HCT116 (cell line): ENCODE results near the gene TTC23L. TPM values are rescaled to one million over a fixed set of nuclear protein-coding genes. Genes with fewer than 3 reads are reported as not detected.

Experiments
- ATAC-seq: fragments of 200-7000 bp; cut with Tn5 transposase; 2 replicates; pipeline ENCODE4 v1.9.1; 2020; ENCODE audit warnings: mild to moderate bottlenecking, moderate library complexity
- BruUV-seq: library from RNA; stranded (reverse); fragments of 400-500 nt; replicated peaks from 2 replicates; lab custom pipeline; 2021; lab: Mats Ljungman, UMichigan
- CTCF ChIA-PET: fragments of 300-600 bp; sonication (Branson Sonifier 250); formaldehyde crosslinking; loops from one replicate; lab custom pipeline; 2021; ENCODE audit warnings: antibody characterized with exemption; lab: Charles Lee
- POLR2A ChIA-PET: fragments of 300-600, 350-600 bp; sonication (Branson Sonifier 250); formaldehyde crosslinking; loops from one replicate; lab custom pipeline; 2021; ENCODE audit warnings: antibody characterized with exemption; lab: Charles Lee
- RAD21 ChIA-PET, 2 experiments: fragments of 300-600 bp; sonication (Branson Sonifier 250); formaldehyde crosslinking; loops; one replicate each; lab custom pipeline; 2023; ENCODE audit warnings: low total read pairs in 2 of 2; ENCODE audit not compliant: uncharacterized antibody in 2 of 2, unreplicated experiment in 2 of 2, low non-redundant PET in 1 of 2; lab: Charles Lee
- DNase-seq: peaks from one replicate; pipeline ENCODE4 v3.0.0-alpha.2; 2010; ENCODE audit warnings: low read depth, low spot score
- H2AFZ ChIP-seq: fragments of 200-600 bp; shearing (Covaris generic), sonication (generic); 2 replicates; pipeline ENCODE4 v1.6.1; 2017; ENCODE audit warnings: low read depth, mixed run types, mixed read lengths, antibody characterized with exemption, low read length; ENCODE audit not compliant: poor library complexity, severe bottlenecking
- H3K27ac ChIP-seq: 2 replicates; pipeline ENCODE4 v1.5.1; 2012; ENCODE audit warnings: low read depth, low read length
- H3K27me3 ChIP-seq: fragments of 200-600 bp; sonication (generic); 2 replicates; pipeline ENCODE4 v1.6.1; 2016; ENCODE audit warnings: mixed run types, low read length, mixed read lengths; ENCODE audit not compliant: insufficient read depth
- H3K36me3 ChIP-seq, 2 experiments: fragments of 200-500 bp in 1 of 2; fragments of 200-600 bp in 1 of 2; sonication (Bioruptor generic) in 1 of 2; sonication (generic) in 1 of 2; 2 replicates each; pipeline versions ENCODE4 v1.5.1 to v1.6.1; 2014 to 2016; ENCODE audit warnings: low read length in 2 of 2, inconsistent platforms in 1 of 2, mixed read lengths in 1 of 2, mixed run types in 1 of 2; ENCODE audit not compliant: insufficient read depth in 2 of 2, control insufficient read depth in 1 of 2
- H3K4me1 ChIP-seq, 2 experiments: fragments of 200-600 bp in 1 of 2; sonication (generic) in 1 of 2; 2 replicates each; pipeline versions ENCODE4 v1.5.1 to v1.6.1; 2012 to 2017; ENCODE audit warnings: low read length in 2 of 2, inconsistent platforms in 1 of 2, mild to moderate bottlenecking in 1 of 2, mixed read lengths in 1 of 2, mixed run types in 1 of 2, moderate library complexity in 1 of 2; ENCODE audit not compliant: insufficient read depth in 2 of 2, control insufficient read depth in 1 of 2
- H3K4me2 ChIP-seq: fragments of 200-600 bp; sonication (generic); 2 replicates; pipeline ENCODE4 v1.6.1; 2017; ENCODE audit warnings: mixed run types, low read length, mixed read lengths
- H3K4me3 ChIP-seq, 2 experiments: fragments of 200-600 bp in 1 of 2; sonication (generic) in 1 of 2; replicated peaks in 1 of 2; 2 replicates each; pipeline ENCODE4 v1.5.1; 2011 to 2016; ENCODE audit warnings: low read length in 2 of 2, control low read depth in 1 of 2, low read depth in 1 of 2, mild to moderate bottlenecking in 1 of 2, mixed read lengths in 1 of 2, mixed run types in 1 of 2
- H3K79me2 ChIP-seq: fragments of 200-600 bp; sonication (generic); 2 replicates; pipeline ENCODE4 v1.6.1; 2017; ENCODE audit warnings: mild to moderate bottlenecking, mixed run types, low read length, moderate library complexity, mixed read lengths; ENCODE audit not compliant: insufficient read depth
- H3K9ac ChIP-seq: fragments of 200-600 bp; sonication (generic); 2 replicates; pipeline ENCODE4 v1.6.1; 2016; ENCODE audit warnings: low read length, mixed read lengths
- H3K9me2 ChIP-seq: fragments of 200-600 bp; sonication (generic), shearing (Covaris generic); 2 replicates; pipeline ENCODE4 v1.6.1; 2017; ENCODE audit warnings: mixed run types, mild to moderate bottlenecking, moderate library complexity; ENCODE audit not compliant: insufficient read depth
- H3K9me3 ChIP-seq, 2 experiments: fragments of 200-500 bp in 1 of 2; fragments of 200-600 bp in 1 of 2; sonication (Bioruptor generic) in 1 of 2; sonication (generic) in 1 of 2; 2 replicates each; pipeline ENCODE4 v1.6.1; 2014 to 2017; ENCODE audit warnings: low read length in 2 of 2, mixed read lengths in 2 of 2, inconsistent platforms in 1 of 2, low read depth in 1 of 2, mild to moderate bottlenecking in 1 of 2, mixed run types in 1 of 2, moderate library complexity in 1 of 2; ENCODE audit not compliant: control insufficient read depth in 1 of 2, insufficient read depth in 1 of 2
- H4K20me1 ChIP-seq: fragments of 200-600 bp; sonication (generic), shearing (Covaris generic); 2 replicates; pipeline ENCODE4 v1.6.1; 2017; ENCODE audit warnings: mixed run types, mild to moderate bottlenecking, moderate library complexity; ENCODE audit not compliant: insufficient read depth
- CBX3 ChIP-seq: IDR thresholded peaks from 2 replicates; pipeline ENCODE4 v1.6.1; 2012; ENCODE audit warnings: low read depth
- ELF1 ChIP-seq: IDR thresholded peaks from 2 replicates; pipeline ENCODE4 v1.6.1; 2012; ENCODE audit warnings: low read depth, borderline replicate concordance
- EZH2 ChIP-seq: fragments of 200-600 bp; sonication (generic); IDR thresholded peaks from 2 replicates; pipeline ENCODE4 v1.6.1; 2017; ENCODE audit warnings: antibody characterized with exemption, mixed run types
- EZH2phosphoT487 ChIP-seq: fragments of 200-600 bp; IDR thresholded peaks from 2 replicates; pipeline ENCODE4 v1.6.1; 2018; ENCODE audit warnings: antibody characterized with exemption, borderline replicate concordance
- JUND ChIP-seq: IDR thresholded peaks from 2 replicates; pipeline ENCODE4 v1.6.1; 2012
- POLR2A ChIP-seq: IDR thresholded peaks from 2 replicates; pipeline ENCODE4 v1.7.0; 2011; ENCODE audit warnings: borderline replicate concordance; ENCODE audit not compliant: insufficient read depth, insufficient read length; ENCODE audit errors: extremely low read depth
- POLR2AphosphoS5 ChIP-seq: IDR thresholded peaks from 2 replicates; pipeline ENCODE4 v1.6.1; 2011; ENCODE audit warnings: mild to moderate bottlenecking, low read depth, low read length, moderate library complexity
- RAD21 ChIP-seq: IDR thresholded peaks from 2 replicates; pipeline ENCODE4 v1.6.1; 2012; ENCODE audit warnings: low read depth, mild to moderate bottlenecking
- REST ChIP-seq: IDR thresholded peaks from 2 replicates; pipeline ENCODE4 v1.6.1; 2012; ENCODE audit warnings: low read depth
- SRF ChIP-seq: IDR thresholded peaks from 2 replicates; pipeline ENCODE4 v1.6.1; 2012; ENCODE audit warnings: low read depth
- TCF7L2 ChIP-seq: IDR thresholded peaks from 2 replicates; pipeline ENCODE4 v1.7.0; 2011; ENCODE audit warnings: borderline replicate concordance, inconsistent platforms; ENCODE audit not compliant: insufficient read depth, insufficient read length; ENCODE audit errors: extremely low read depth
- YY1 ChIP-seq: IDR thresholded peaks from 2 replicates; pipeline ENCODE4 v1.6.1; 2011; ENCODE audit warnings: low read length, low read depth, moderate library complexity, mild to moderate bottlenecking; ENCODE audit not compliant: insufficient replicate concordance; ENCODE audit errors: extremely low read depth
- ZNF274 ChIP-seq: fragments of 200-500 bp; sonication (Bioruptor generic); IDR thresholded peaks from 2 replicates; pipeline ENCODE4 v1.6.1; 2014; ENCODE audit warnings: mild to moderate bottlenecking, low read depth, low read length, inconsistent platforms
- intact Hi-C: fragments of 100-400 bp; cut with micrococcal nuclease; formaldehyde crosslinking; loops from 2 replicates; pipeline ENCODE4 v1.10.0; 2022
- total RNA-seq: library from RNA; stranded (reverse); gene quantifications from one replicate; pipeline ENCODE4 v1.2.1, GENCODE V29; 2021; ENCODE audit not compliant: unreplicated experiment
- TF ChIP-seq, protein P1 (sequence below): IDR thresholded peaks from 2 replicates; pipeline ENCODE4 v1.6.1; 2012

TTC23L gene
- total RNA-seq, 1 experiment from 2014 or later: 1.0 TPM

DNA sequence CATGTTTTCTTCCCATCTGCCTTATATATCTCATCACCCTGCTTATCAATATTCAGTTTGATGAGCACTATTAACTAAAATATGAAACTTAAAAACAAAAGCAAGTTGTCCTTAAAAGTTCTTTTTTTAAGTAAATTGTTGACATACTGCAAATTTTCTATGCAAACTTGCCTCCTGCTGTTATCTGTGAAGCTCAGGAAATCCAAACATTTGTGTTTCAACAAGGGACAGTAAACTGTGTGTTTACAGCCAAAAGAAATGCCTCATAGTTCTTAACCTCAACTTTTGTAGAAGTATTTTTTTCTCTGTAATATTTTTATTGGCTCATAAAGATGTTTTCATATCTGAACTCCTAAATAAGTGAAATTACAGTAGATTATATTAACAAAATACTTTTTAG, 7.7 kb upstream of the TTC23L start:
- H3K27me3 ChIP-seq: no peaks in the 10 kb centered on the region
- no peak for DNase-seq
- RAD21 ChIA-PET: no interaction called here

DNA sequence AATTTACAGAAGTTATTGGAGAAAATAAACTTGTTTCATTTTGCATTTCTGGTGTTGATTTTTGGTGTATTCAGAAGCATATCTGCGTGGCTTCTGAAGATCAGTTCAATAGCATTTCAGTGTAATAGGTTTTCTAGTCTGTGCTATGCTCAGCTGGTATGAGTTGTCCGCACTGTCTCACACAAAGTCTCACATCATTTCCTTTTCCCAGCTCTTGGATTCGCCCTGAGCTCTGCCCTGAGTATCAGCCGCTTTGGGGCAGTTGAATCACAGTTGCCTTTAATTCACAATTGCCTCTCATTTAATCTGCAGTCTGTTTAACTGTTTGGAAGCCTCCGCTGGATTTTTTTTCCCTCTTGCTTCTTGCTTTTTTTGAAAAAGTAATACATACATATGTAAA, 6.4 kb upstream of the TTC23L start:
- CTCF ChIA-PET: no interaction called here
- POLR2A ChIA-PET: no interaction called here
- Histone ChIP-seq H3K27ac (no peak overlapping the region), H3K4me2 (no peak overlapping the region), H3K79me2 (no peaks in the 10 kb centered on the region), H3K36me3 (peaks cover under 1 to 2% of the 10 kb centered on the region in 2 experiments; a peak in 3 of 4 replicates), H3K9me2 (no peaks in the 10 kb centered on the region), H3K9me3 (no peaks in the 10 kb centered on the region), H3K4me3 (no peak overlapping the region), H3K9ac (no peak overlapping the region), H2AFZ (no peak overlapping the region), H3K27me3 (no peaks in the 10 kb centered on the region), H4K20me1 (no peaks in the 10 kb centered on the region), H3K4me1 (no peaks in the 10 kb centered on the region)
- intact Hi-C loops: no loop called here
- no TSS peak for BruUV-seq
- ATAC-seq: no peak
- DNase-seq: no peak
- RAD21 ChIA-PET: interaction anchor here in 1 of 2 experiments (0.6 kb wide), 1 partner anchor 221 kb away, joined by 3 read pairs; no protein-coding TSS in a partner anchor
- TF ChIP-seq REST: no peak
- TF ChIP-seq JUND: no peak
- TF ChIP-seq, protein P1, sequence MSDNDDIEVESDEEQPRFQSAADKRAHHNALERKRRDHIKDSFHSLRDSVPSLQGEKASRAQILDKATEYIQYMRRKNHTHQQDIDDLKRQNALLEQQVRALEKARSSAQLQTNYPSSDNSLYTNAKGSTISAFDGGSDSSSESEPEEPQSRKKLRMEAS: no peak
- TF ChIP-seq SRF: no peak
- TF ChIP-seq RAD21: no peak
- TF ChIP-seq POLR2A: no peak
- TF ChIP-seq ELF1: no peak
- no peak for TF ChIP-seq TCF7L2
- TF ChIP-seq CBX3: no peak
- no peak for TF ChIP-seq EZH2
- no peak for TF ChIP-seq ZNF274
- TF ChIP-seq YY1: no peak

More for the DNA sequence above, 7.7 kb upstream of the TTC23L start:
- Histone ChIP-seq H2AFZ (no peak overlapping the region), H3K4me3 (no peak overlapping the region), H3K9ac (no peak overlapping the region), H3K4me1 (no peaks in the 10 kb centered on the region), H3K9me2 (no peaks in the 10 kb centered on the region), H4K20me1 (no peaks in the 10 kb centered on the region), H3K36me3 (peaks cover 7 to 13% of the 10 kb centered on the region in 2 experiments; a peak in 3 of 4 replicates), H3K4me2 (no peak overlapping the region), H3K9me3 (no peaks in the 10 kb centered on the region), H3K79me2 (no peaks in the 10 kb centered on the region), H3K27ac (no peak overlapping the region)
- no peak for ATAC-seq
- CTCF ChIA-PET: no interaction called here
- no TSS peak for BruUV-seq
- POLR2A ChIA-PET: no interaction called here
- intact Hi-C loops: no loop called here
- TF ChIP-seq POLR2AphosphoS5 (no peak), EZH2phosphoT487 (no peak), POLR2A (no peak), CBX3 (no peak)
